Anterior cingulate cortex (tissue), 58 donors: ENCODE measurements around the gene PIF1.

Experiments
- DNase-seq, 58 donors: peaks; one replicate each; lab custom pipeline; 2025; lab: John Stamatoyannopoulos, UW

PIF1 gene

DNA sequence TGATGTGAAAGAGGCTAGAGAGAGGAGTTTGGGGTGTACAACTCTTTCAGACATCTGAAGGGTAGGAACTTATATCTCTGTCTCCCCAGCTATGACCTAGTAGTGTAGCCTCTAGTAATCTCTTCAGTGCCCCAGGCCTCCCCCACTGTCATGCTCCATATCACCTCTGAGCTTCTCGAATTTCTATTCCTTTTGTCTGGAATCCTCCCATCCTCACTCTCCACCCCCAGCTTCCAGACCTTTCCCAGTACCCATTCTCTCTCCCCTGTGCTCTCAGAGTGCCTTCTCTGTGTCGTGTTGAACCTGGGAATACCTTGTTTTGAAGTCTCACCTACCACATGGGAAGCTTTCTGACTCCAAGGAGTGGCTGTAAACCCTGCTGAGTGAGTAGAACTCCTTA is 46.4 kb downstream of the PIF1 start:
- no peak for DNase-seq

DNA sequence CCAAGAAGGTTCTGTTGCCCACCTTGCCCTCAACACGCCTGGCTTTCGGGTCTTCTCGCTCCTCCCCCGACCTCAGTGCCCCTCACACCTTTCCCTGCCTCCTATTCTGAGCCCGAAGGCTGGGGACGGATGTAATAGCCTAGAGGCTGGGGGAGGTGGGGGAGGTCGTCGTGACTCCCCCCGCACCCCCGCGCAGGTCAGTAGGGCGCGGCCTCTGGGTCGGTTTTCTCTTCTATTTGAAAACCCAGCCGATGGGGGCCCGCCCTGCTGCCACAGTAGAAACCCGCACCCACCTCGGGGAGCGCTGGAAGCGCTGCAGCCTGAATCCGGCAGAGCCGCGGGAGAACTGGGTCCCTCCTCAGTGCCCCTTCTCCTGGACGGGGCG is 49.1 kb downstream of the PIF1 start:
- DNase-seq, result no peak

DNA sequence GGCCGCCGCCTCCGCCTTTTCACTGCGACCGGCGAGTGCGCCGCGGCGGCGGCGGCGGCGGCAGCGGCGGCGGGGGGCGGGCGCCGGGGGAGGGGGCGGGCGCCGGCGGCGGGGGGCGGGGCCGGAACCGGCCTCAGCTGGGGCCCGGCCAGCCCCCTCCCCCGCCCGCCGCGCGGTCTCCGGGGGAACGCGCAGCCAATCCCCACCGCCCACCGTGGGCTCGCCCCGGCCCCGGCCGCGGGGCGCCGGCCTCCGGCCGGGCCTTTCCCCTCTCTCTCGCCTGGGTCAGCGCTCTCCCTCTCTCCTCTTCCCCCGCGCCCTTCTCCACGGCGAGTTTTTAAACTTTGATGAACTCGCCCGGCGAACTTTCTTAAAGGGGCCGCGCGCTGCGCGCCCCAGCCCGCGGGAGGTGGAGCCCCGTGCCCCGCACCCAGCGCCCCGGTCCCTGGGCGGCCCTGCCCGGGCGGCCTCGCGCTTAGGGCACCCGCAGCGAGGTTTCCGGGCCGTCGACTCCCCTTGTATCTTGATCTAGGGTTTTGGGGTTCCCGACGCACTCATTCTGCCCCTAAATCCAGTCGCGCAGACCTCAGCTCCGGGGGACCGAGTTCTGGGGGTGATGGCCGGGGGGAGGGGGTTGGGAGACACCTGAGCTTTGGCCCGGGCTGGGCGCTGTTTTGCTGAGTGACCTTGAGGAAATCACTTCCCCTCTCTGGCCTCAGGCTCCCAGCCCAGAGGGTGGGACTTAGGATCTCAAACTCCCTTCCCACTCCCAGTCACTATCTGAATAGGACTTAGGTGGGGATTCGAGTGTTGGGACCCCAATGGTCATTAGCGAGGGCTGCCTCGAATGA is 49.7 kb downstream of the PIF1 start, which contains the start of gene RBPMS2:
Gene RBPMS2, minus strand, starts transcription at position 39 of the 851 bp plus-strand sequence. CDS start 270 bp downstream, outside the sequence.
- no peak for DNase-seq

DNA sequence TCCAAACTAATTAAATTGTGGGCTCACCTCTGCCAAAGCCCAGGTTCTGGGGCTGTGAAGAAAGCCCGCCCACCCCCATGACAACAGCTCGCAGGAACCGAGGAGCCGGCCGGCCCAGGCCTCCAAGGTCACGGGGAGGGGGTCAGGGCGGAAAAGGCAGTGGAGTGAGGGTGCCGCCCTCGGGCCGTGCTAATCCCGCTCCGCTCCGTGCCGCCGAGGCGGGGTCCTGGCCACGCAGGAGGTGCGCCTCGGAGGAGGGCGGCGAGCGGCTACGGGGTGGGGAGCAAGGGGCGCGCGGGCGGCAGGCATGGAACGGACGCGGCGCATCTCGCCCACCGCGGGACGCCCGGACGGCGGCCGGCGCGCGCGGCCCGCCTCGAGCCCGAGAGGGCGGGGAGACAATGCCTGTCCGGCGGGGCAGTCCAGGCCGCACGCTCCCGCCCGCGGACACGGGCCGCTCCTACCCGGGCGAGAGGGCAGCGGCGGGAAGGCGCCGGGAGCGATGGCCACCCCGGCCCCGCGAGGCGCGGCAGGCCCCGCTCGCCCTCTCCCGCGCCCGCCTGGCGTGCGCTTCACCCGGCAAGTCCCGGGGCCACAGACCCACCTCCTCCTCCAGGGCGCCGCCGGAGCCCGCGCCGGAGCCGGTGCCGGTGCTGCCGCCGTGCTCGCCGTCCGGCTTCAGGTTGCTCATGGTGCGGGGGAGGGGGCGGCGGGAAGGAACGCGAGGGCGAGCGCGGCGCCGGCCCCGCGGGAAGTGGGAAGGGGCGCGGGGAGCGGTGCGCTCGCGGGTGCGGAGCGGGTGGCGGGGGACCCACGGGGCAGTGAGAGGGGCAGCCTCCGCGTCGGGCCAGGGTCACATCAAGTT is 50.6 kb downstream of the PIF1 start:
- peak in 1 of 58 donors; percentile 1 for DNase-seq

DNA sequence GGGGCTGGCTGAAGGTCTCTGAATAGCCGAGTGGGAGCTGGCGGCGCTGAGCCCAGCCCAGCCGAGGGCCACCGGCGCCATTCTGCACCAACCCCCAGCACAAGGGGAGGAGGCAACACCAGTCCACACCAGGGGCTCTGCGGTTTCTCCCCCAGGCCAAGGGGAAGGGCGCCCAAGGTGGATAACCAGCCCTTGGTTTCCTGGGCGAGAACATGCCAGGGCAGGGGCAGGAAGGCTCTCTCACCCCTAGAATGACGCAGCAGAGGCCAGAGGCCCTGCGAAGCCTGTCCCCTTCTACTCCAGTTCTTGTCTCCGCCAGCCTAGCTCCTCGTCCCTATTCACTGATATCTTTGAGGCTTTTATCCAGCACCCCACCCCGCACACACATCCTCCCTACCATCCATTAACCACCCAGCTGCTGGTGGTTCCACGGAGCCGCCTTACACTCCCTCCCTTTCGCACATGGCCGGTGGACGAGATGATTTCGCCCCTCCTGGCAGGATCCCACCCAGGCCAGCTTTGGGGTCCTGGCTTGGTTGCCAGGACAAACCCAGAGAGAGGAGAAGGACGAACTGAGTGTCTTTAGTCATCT is 51.3 kb downstream of the PIF1 start:
- DNase-seq, result no peak

DNA sequence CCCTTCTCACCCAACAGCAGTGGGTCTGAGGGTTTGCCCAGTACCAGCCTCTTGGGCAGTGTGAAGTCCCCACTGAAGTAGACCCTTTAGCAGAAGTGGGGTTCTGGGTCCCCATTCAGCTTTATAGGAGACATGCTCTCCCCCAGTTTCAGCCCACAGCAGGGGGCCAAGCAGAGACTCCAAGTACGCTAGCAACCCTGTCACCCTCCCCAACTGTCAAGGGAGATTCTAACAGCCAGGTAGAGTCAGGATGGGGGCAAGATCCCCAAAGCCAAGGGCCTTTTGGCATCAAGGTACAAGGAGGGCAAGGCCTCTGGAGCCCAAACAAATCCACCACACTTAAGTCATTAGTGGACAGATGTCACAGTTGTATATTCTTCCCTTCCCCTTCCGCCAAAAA is 51.8 kb downstream of the PIF1 start:
- no peak for DNase-seq

DNA sequence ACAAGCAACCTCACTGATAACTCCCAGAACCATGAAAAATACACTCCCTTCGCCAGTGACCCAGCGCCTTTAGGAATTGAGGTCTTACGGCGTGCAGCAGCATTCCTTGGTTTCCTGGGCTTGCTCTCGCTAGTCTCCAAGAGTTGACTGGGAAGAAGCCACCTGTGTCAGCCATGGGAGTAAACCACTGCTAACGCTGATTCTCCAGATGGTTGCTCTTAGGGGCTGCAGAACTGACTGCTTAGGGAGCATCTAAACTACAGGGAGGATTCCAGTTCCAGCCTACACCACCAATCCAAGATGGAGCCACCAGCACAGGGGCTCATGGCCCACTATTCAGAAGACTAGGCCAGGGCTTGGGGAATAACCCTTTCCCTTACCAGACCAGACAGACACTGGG is 52.5 kb downstream of the PIF1 start:
- DNase-seq, result no peak

DNA sequence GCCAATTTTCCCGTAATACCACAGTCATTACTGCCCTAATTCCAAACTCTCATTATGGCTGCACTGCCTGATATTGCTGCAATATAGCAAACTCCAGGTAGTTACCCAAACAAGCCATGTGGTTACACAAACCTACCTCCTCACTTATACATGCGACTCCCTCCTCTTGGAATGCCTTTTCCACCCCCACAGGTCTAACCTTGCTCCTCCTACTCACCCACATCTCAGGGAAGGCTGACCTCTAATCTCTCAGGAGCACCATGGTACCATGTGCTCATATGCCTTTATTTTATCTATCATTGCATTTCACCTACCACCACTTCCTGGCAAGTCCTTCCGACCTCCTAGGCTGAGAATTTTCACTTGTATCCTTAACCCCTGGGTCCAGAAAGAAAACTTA is 53.0 kb downstream of the PIF1 start:
- no peak for DNase-seq

DNA sequence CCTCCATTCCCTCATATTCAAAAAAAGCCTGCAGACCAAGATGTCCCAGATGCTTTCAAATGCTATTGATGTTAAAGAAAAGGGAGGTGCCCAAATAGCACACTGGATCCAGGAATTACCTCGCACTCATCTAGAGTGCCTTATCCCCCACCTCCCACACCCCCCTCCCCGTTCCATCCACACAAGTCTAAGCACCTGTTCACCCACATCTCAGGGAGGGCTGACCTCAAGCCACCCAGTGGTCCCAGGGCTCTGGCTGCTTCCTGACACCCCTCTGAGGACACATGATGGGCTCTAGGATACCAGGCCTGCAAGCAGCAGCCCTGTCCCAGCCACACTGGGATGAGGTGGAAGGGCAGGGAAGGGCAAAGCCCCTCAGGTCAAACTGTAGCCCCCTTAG is 54.8 kb downstream of the PIF1 start:
- DNase-seq, result no peak

DNA sequence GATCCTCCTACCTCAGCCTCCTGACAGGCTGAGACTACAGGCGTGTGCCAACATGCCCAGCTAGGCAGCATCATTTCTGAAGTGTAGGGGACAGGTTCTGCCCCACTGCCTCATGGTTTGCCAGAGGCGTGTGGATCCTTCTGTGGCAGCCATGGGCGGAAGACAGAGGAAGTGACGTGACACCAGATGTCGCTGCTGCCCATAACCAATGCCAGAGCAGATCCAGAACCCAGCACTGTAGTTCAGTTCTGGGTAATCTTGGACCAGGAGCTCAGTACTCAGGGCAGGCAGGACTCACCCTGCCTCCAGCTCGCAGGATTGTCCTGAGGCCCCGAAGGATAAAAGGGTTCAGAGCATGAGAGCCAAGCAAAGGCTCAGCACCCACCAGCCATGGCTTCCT is 58.2 kb downstream of the PIF1 start:
- no peak for DNase-seq

DNA sequence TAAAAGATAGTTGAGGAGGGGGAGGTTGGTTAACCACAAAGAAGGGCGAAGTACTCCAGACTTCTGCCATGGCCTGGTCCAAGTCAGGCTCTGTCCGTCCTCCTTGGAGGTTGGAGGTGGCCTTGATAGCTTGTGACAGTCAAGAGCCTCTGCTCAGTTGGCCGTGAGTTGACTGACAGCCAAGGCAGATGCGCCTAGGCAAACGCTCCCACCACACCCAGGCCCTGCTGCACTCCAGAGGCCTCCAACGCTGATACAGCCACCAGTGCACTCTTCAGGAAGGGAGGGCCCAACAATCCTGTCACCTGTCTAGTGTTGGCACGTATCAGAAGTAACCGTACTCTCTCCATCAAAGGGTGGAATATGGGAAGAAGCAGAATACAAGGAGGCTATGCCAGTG is 59.4 kb downstream of the PIF1 start:
- DNase-seq, result no peak
